Gastrocnemius medialis (tissue), 4 donors: ENCODE data around the gene PLS3.

Source experiments
- CTCF ChIP-seq, 5 experiments: fragments of 450-650 bp in 3 of 5; fragments of 200-600 bp in 2 of 5; sonication (generic) in 2 of 5; IDR thresholded peaks in 4 of 5; conservative IDR thresholded peaks in 1 of 5; 1 replicate in 4 of 5; 2 replicates in 1 of 5; pipeline ENCODE4 v1.5.1; 2016 to 2019; ENCODE audit warnings: antibody characterized with exemption in 5 of 5, mild to moderate bottlenecking in 3 of 5, moderate library complexity in 3 of 5
- POLR2A ChIP-seq, 2 donors: fragments of 450-650 bp; IDR thresholded peaks; one replicate each; pipeline ENCODE4 v1.6.1; 2017; ENCODE audit warnings: antibody characterized with exemption in 2 of 2, mild to moderate bottlenecking in 2 of 2, moderate library complexity in 2 of 2

- TF ChIP-seq CTCF (IDR thresholded peaks at IDR 0.05 in 4 of 5, conservative IDR thresholded peaks at IDR 0.05 in 1 of 5) (no peak), POLR2A (IDR thresholded peaks at IDR 0.05) (no peak)
Measured at GRCh38 chrX:115665122-115665521, 104.1 kb downstream of the PLS3 start.
